Stimulated activated naive CD8-positive, alpha-beta T cell treated with anti-CD3 and anti-CD28 coated beads, Interleukin-15, Interleukin-2, amounts not matched to agents 100 U/mL and 50 U/mL, for 24 hours (primary cell): ENCODE measurements around the gene PSORS1C2.
A peak's percentile ranks its signal among the peaks of the same experiment; 100 is the strongest.

Experiments used
- ATAC-seq: fragments of 150-1000 bp; cut with Tn5 transposase; one replicate; pipeline ENCODE4 v1.10.0; 2021
- DNase-seq: peaks from one replicate; pipeline ENCODE4 v3.0.0; 2021

Gene PSORS1C2

GRCh38 chr6:31113861-31114540 lies 24.9 kb downstream of the PSORS1C2 start:
- ATAC-seq (no peak), DNase-seq (no peak)

- DNase-seq (no peak), ATAC-seq (no peak)
Observed at GRCh38 chr6:31112478-31112877, 26.4 kb downstream of the PSORS1C2 start, which contains the start of gene C6orf15. Gene C6orf15, minus strand, starts transcription at chr6:31112575. Its CDS starts 20 bp downstream, at chr6:31112555.

GRCh38 chr6:31111712-31112111 lies 27.2 kb downstream of the PSORS1C2 start:
- DNase-seq (no peak), ATAC-seq (no peak)

- no peak for DNase-seq
- ATAC-seq: no peak
Observed at GRCh38 chr6:31110825-31111582, 27.9 kb downstream of the PSORS1C2 start.

- DNase-seq (no peak), ATAC-seq (no peak)
Observed at GRCh38 chr6:31107052-31107451, 31.8 kb downstream of the PSORS1C2 start.

GRCh38 chr6:31103136-31103535 lies 35.7 kb downstream of the PSORS1C2 start:
- ATAC-seq: no peak
- no peak for DNase-seq

GRCh38 chr6:31098449-31098938 lies 40.4 kb downstream of the PSORS1C2 start:
- DNase-seq: no peak

GRCh38 chr6:31096656-31097055 lies 42.2 kb downstream of the PSORS1C2 start:
- ATAC-seq (no peak), DNase-seq (no peak)

More at GRCh38 chr6:31098449-31098938, 40.4 kb downstream of the PSORS1C2 start:
- ATAC-seq: no peak

- ATAC-seq: no peak
- DNase-seq: no peak
Observed at GRCh38 chr6:31096215-31096614, 42.7 kb downstream of the PSORS1C2 start.

- ATAC-seq (peak; percentile 28), DNase-seq (peak; percentile 20)
Observed at GRCh38 chr6:31094389-31094881, 44.4 kb downstream of the PSORS1C2 start.

GRCh38 chr6:31092769-31093505 lies 45.9 kb downstream of the PSORS1C2 start:
- ATAC-seq (no peak), DNase-seq (no peak)

GRCh38 chr6:31092238-31092637 lies 46.6 kb downstream of the PSORS1C2 start:
- DNase-seq: no peak
- no peak for ATAC-seq

- DNase-seq: no peak
Observed at GRCh38 chr6:31091680-31092079, 47.2 kb downstream of the PSORS1C2 start.

GRCh38 chr6:31090973-31091364 lies 47.9 kb downstream of the PSORS1C2 start:
- DNase-seq: no peak
- no peak for ATAC-seq

More at GRCh38 chr6:31091680-31092079, 47.2 kb downstream of the PSORS1C2 start:
- no peak for ATAC-seq

- no peak for DNase-seq
- no peak for ATAC-seq
Observed at GRCh38 chr6:31090275-31090972, 48.4 kb downstream of the PSORS1C2 start.
